ENCODE measurements around the gene TTC23. TPM values are rescaled to one million over a fixed set of nuclear protein-coding genes. Genes with fewer than 3 reads are reported as not detected.

The TTC23 gene
- total and polyA plus RNA-seq, 2 donors (not counting 3 experiments of a cell fraction or from before 2014, with no cell fraction given), result 4.1 to 27.3 TPM

DNA sequence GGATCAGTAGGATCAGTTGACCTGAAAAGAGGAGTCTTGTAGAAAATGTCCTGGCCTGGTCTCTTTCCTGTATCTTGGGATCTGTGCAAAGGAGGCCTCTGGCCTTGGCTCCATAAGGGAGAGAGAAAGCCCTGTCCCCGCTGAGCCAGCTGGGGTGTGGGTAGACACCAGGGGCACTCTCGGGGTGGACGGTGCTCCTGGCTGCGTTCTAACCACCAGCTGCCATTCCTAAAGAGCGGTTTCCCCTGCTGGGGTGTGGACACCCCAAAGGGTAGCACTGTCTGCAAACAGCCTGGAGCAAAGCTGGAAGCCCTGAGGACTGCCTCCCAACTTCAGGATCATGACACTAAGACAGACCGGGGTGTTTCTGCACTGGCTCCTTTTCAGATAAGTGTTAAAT, 121.0 kb downstream of the TTC23 start:
- BruUV-seq (replicated peaks), result no TSS peak
- H3K4me1 ChIP-seq (ENCODE audit: control insufficient read depth, extremely low read depth, insufficient read depth, low read length), result peaks cover 32% of the 10 kb centered on the region
- no peak overlapping the region for H3K4me3 ChIP-seq (replicated peaks in 1 of 3; ENCODE audit: insufficient read depth in 1 of 3, low read depth in 1 of 3, low read length in 3 of 3)
- H3K27me3 ChIP-seq (ENCODE audit: control insufficient read depth in 2 of 2, insufficient read depth in 2 of 2, low read length in 2 of 2), result no peaks in the 10 kb centered on the region
- no peak overlapping the region for H3K4me2 ChIP-seq (ENCODE audit: insufficient read depth, low read length)
- POLR2A ChIA-PET, result no interaction called here
- no peak overlapping the region for H2AFZ ChIP-seq (ENCODE audit: low read depth, low read length)
- DNase-seq (ENCODE audit: low read depth, low spot score) (no peak), FAIRE-seq (no peak)
- TF ChIP-seq GATA2 (IDR thresholded peaks at IDR 0.05; ENCODE audit: insufficient read depth, insufficient read length, low read depth, low read length) (no peak), MYC (IDR thresholded peaks at IDR 0.05; ENCODE audit: low read depth, low read length) (no peak), FOS (IDR thresholded peaks at IDR 0.05; ENCODE audit: borderline replicate concordance, insufficient read depth, low read length) (no peak), POLR2AphosphoS5 (IDR thresholded peaks at IDR 0.05; ENCODE audit: insufficient read depth, low read depth, low read length) (no peak), POLR2A (IDR thresholded peaks at IDR 0.05; ENCODE audit: low read depth, low read length) (no peak), EZH2 (IDR thresholded peaks at IDR 0.05; ENCODE audit: borderline replicate concordance, low read depth, low read length, severe bottlenecking) (no peak), JUN (IDR thresholded peaks at IDR 0.05; ENCODE audit: borderline replicate concordance, insufficient read depth, insufficient read length, low read depth) (no peak)
- TF ChIP-seq, protein P1, sequence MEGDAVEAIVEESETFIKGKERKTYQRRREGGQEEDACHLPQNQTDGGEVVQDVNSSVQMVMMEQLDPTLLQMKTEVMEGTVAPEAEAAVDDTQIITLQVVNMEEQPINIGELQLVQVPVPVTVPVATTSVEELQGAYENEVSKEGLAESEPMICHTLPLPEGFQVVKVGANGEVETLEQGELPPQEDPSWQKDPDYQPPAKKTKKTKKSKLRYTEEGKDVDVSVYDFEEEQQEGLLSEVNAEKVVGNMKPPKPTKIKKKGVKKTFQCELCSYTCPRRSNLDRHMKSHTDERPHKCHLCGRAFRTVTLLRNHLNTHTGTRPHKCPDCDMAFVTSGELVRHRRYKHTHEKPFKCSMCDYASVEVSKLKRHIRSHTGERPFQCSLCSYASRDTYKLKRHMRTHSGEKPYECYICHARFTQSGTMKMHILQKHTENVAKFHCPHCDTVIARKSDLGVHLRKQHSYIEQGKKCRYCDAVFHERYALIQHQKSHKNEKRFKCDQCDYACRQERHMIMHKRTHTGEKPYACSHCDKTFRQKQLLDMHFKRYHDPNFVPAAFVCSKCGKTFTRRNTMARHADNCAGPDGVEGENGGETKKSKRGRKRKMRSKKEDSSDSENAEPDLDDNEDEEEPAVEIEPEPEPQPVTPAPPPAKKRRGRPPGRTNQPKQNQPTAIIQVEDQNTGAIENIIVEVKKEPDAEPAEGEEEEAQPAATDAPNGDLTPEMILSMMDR (IDR thresholded peaks at IDR 0.05; ENCODE audit: extremely low read depth in 1 of 2, insufficient read depth in 1 of 2, low read depth in 1 of 2, low read length in 2 of 2), result no peak
- TF ChIP-seq, protein P2, sequence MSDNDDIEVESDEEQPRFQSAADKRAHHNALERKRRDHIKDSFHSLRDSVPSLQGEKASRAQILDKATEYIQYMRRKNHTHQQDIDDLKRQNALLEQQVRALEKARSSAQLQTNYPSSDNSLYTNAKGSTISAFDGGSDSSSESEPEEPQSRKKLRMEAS (IDR thresholded peaks at IDR 0.05; ENCODE audit: insufficient read depth, insufficient read length), result no peak
- intact Hi-C loops (cut with micrococcal nuclease) (no loop called here), dilution Hi-C loops (cut with MboI; ENCODE audit: extremely low pct_ligation_motif_present, low sequenced_read_pairs) (no loop called here)
- H3K79me2 ChIP-seq (ENCODE audit: control insufficient read depth, insufficient read depth, low read length), result no peaks in the 10 kb centered on the region
- no peaks in the 10 kb centered on the region for H3K9me3 ChIP-seq (replicated peaks; ENCODE audit: control insufficient read depth, insufficient read depth, low read length)
- no peaks in the 10 kb centered on the region for H3K9me1 ChIP-seq (replicated peaks; ENCODE audit: control insufficient read depth, extremely low read depth, insufficient read depth, low read length)
- CTCF ChIA-PET, result interaction anchor here (1.0 to 2.1 kb wide), 3 partner anchors 23 to 576 kb away, joined by 3 to 7 read pairs (median 6); partner anchors contain the start of gene SYNM
- no peaks in the 10 kb centered on the region for H4K20me1 ChIP-seq (replicated peaks; ENCODE audit: control insufficient read depth, extremely low read depth, insufficient read depth, low read length)
- no peak overlapping the region for H3K27ac ChIP-seq (ENCODE audit: insufficient read depth, low read depth, low read length)
- H3K36me3 ChIP-seq (ENCODE audit: control insufficient read depth in 2 of 2, extremely low read depth in 1 of 2, insufficient read depth in 2 of 2, low read length in 2 of 2), result no peaks in the 10 kb centered on the region
- no peak overlapping the region for H3K9ac ChIP-seq (replicated peaks; ENCODE audit: extremely low read depth, insufficient read depth, low read length)

Data from endothelial cell of umbilical vein (primary cell).